Right lobe of liver (tissue), 6 donors: ENCODE measurements around the gene SPCS3. TPM values are rescaled to one million over a fixed set of nuclear protein-coding genes. Genes with fewer than 3 reads are reported as not detected.

ENCODE experiments used
- ATAC-seq, 4 donors: fragments of 200-7000 bp; cut with Tn5 transposase; one replicate each; pipeline ENCODE4 v1.9.1; 2020; ENCODE audit warnings: mild to moderate bottlenecking in 4 of 4, moderate library complexity in 4 of 4
- DNase-seq, 3 donors: peaks; one replicate each; pipeline ENCODE4 v3.0.0-alpha.2; 2020
- H3K27ac ChIP-seq, 3 donors: fragments of 200-600 bp; one replicate each; pipeline ENCODE4 v1.8.0; 2022
- H3K27me3 ChIP-seq, 2 donors: fragments of 200-600 bp; one replicate each; pipeline ENCODE4 v1.8.0; 2022
- H3K36me3 ChIP-seq, 4 donors: fragments of 200-600 bp; sonication (generic) in 1 of 4; one replicate each; pipeline versions ENCODE4 v1.5.1 to v1.8.0; 2017 to 2022; ENCODE audit warnings: control low read depth in 1 of 4
- H3K4me1 ChIP-seq, 4 donors: fragments of 200-600 bp; sonication (generic) in 1 of 4; one replicate each; pipeline versions ENCODE4 v1.5.1 to v1.8.0; 2017 to 2022; ENCODE audit warnings: control low read depth in 1 of 4
- H3K4me3 ChIP-seq, 3 donors: fragments of 200-600 bp; one replicate each; pipeline ENCODE4 v1.8.0; 2022
- H3K9me3 ChIP-seq, 4 donors: fragments of 200-600 bp; sonication (generic) in 1 of 4; one replicate each; pipeline versions ENCODE4 v1.5.1 to v1.8.0; 2017 to 2022; ENCODE audit warnings: control low read depth in 1 of 4
- POLR2A ChIP-seq: fragments of 450-650 bp; IDR thresholded peaks from one replicate; pipeline ENCODE4 v1.6.1; 2017; ENCODE audit warnings: antibody characterized with exemption, mild to moderate bottlenecking
- WGBS: methylation state at CpG from one replicate; pipeline ENCODE4 v1.1.6; 2018; ENCODE audit warnings: low coverage, low lambda C conversion rate; ENCODE audit not compliant: insufficient coverage; ENCODE audit errors: missing lambda C conversion rate; 5-methylcytosine and 5-hydroxymethylcytosine counted together
- intact Hi-C, 2 donors: fragments of 100-400 bp; cut with DNase I; formaldehyde crosslinking; loops; one replicate each; pipeline versions ENCODE4 v1.11.2 to v1.14.1; 2022
- total RNA-seq, 6 experiments: library from RNA; depleted of rRNA in 2 of 6; stranded (reverse); fragments of >200 nt in 2 of 6; fragmentation: NEBNext Ultra II Directional in 3 of 6; extraction: Animal tissue kit (Norgen Biotek cat#: 25700) in 3 of 6; gene quantifications; one replicate each; pipeline versions ENCODE4 v1.1.0 to v1.2.4, GENCODE V29; 2016 to 2023
- TF ChIP-seq, protein P1 (sequence below), 4 donors: fragments of 200-600 bp in 3 of 4; fragments of 450-650 bp in 1 of 4; IDR thresholded peaks; one replicate each; pipeline versions ENCODE4 v1.5.1 to v1.8.0; 2016 to 2022; ENCODE audit warnings: antibody characterized with exemption in 4 of 4, mild to moderate bottlenecking in 2 of 4
- donor health status: DM: no; HTN: yes; CAD: no.
- donor health status: DM: no; HTN: no; CAD: no.
- donor health status: DM: no; HTN: no; CAD: no.
- donor health status: DM: no; HTN: yes; CAD: no.
- donor health status: DM: no; HTN: yes; CAD: no.

The SPCS3 gene
- total RNA-seq, 6 experiments from 2014 or later, result 49.7 to 97.4 (median 69.1) TPM

DNA sequence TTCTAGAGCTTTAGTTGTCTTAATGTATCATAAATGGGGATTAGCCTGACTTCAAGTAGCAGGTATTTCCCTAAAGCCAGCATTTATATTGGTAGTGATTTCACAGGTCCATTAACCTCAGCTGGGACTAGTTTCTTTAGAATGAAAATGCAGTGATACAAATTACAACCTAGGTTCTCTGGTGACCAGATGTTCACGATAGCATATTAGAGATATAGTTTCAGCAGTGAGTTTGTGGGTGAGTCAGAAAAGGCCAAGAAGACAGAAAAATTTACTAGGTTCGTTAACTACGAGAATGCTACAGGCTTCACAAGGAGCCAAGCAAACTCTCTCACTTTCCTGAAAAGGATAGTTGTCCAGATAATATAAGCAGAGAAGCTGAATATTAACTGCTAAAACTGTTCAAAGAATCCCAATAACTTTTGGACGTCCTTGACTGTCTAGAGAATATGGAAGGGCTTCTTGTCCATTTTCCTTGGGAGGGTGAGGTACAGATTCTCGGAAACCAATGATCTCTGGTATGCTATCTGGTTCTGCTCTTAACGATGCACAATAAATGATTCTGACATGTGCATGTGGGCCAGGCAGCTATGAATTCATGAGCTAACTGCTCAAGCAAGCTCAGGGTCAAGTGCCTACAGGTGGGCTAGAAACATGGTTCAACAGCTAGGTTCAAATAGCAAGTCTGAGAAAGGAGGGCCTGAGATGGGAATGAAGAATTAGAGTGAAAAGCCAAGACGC, 6.0 kb upstream of the SPCS3 start:
- TF ChIP-seq, protein P1, sequence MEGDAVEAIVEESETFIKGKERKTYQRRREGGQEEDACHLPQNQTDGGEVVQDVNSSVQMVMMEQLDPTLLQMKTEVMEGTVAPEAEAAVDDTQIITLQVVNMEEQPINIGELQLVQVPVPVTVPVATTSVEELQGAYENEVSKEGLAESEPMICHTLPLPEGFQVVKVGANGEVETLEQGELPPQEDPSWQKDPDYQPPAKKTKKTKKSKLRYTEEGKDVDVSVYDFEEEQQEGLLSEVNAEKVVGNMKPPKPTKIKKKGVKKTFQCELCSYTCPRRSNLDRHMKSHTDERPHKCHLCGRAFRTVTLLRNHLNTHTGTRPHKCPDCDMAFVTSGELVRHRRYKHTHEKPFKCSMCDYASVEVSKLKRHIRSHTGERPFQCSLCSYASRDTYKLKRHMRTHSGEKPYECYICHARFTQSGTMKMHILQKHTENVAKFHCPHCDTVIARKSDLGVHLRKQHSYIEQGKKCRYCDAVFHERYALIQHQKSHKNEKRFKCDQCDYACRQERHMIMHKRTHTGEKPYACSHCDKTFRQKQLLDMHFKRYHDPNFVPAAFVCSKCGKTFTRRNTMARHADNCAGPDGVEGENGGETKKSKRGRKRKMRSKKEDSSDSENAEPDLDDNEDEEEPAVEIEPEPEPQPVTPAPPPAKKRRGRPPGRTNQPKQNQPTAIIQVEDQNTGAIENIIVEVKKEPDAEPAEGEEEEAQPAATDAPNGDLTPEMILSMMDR (IDR thresholded peaks at IDR 0.05), result no peak
- no peak for TF ChIP-seq POLR2A
- Histone ChIP-seq H3K9me3 (no peaks in the 10 kb centered on the region), H3K27ac (no peak overlapping the region), H3K36me3 (no peaks in the 10 kb centered on the region), H3K4me1 (peaks cover 0 to 6% (median 0%) of the 10 kb centered on the region in 4 donors), H3K27me3 (no peaks in the 10 kb centered on the region), H3K4me3 (no peak overlapping the region)
- 75% methylated on average over 6 of the region's 7 CpGs for WGBS
- ATAC-seq, result no peak
- intact Hi-C loops, result no loop called here
- DNase-seq, result no peak

DNA sequence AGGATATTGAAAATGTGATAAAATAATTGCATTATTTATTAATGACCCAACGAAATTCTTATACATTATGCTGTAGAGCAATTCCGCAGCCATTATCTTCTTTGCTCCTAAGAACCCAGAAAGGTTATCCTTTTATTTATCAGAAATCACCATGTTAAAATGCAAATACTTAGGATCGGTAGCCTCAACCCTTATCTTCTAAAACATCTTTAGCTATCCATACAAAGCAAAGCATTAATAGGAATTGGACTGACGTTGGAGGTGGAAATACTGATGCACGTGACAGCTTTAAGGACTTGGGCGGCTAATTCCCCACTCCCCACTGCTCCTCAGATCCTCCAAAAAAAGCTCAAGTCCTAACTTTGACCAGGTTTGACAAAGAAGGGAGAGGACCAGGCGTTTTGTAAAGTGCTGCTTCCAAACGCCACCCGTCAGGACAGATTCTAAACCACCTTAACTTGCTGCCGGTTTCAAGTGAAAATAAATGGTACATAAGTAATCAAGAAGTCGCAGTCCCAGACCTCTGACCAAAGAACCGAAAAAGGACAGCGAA, 539 bp upstream of the SPCS3 start:
- Histone ChIP-seq H3K36me3 (no peaks in the 10 kb centered on the region), H3K27ac (peak overlapping the region; percentile 49 to 94 (median 81)), H3K4me3 (peak overlapping the region; percentile 71 to 94 (median 80)), H3K4me1 (peaks cover 0 to 32% (median 6%) of the 10 kb centered on the region in 4 donors), H3K9me3 (no peaks in the 10 kb centered on the region), H3K27me3 (no peaks in the 10 kb centered on the region)
- WGBS, result 1% methylated on average over 13 of the region's 13 CpGs
- DNase-seq, result no peak
- TF ChIP-seq POLR2A, result no peak
- TF ChIP-seq, protein P1 (IDR thresholded peaks at IDR 0.05), result no peak
- intact Hi-C loops, result no loop called here
- ATAC-seq, result peak; percentile 3 to 24 (median 6)

DNA sequence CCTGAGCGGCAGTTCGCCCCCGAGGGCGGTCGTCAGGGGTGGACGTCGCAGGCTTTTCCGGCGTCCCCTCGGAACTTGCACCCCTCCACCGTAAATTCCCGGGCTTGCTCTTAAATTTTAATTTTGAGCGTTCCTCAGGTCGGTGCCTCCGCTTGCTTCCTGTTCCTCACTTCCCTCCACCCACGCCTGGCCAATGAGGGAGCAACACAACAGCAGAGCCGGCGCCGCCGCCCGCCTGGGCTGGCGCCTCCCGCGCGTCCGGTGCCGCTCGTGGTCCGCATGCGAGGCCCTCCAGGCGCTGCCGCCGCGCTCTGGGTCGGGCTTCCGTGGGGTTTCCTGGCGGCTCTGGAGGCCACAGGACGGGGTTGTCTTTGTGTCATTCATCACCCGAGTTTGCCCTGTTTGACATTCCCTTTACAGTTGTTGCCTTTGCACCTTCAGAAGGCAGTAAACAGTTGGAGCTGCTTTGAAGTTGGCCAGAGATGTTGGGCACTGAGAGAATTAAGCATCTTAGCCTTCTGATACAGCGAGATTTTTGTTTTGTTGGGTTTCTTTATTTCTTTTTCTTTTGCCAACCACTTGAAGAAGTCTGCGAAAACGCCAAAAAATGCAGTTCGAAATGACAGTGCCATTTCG, 692 bp downstream of the SPCS3 start:
- TF ChIP-seq, protein P1 (IDR thresholded peaks at IDR 0.05), result no peak
- no peak for TF ChIP-seq POLR2A
- intact Hi-C loops, result no loop called here
- peak overlapping the region; percentile 71 to 94 (median 80) for H3K4me3 ChIP-seq
- H3K36me3 ChIP-seq, result no peaks in the 10 kb centered on the region
- no peaks in the 10 kb centered on the region for H3K27me3 ChIP-seq
- H3K9me3 ChIP-seq, result no peaks in the 10 kb centered on the region
- under 1% methylated on average over 29 of the region's 44 CpGs for WGBS
- DNase-seq, result peak; percentile 92 to 94 (median 94)
- peak; percentile 83 to 86 (median 86) for ATAC-seq
- peak overlapping the region; percentile 84 to 95 (median 94) for H3K27ac ChIP-seq
- H3K4me1 ChIP-seq, result peaks cover 0 to 32% (median 6%) of the 10 kb centered on the region in 4 donors

DNA sequence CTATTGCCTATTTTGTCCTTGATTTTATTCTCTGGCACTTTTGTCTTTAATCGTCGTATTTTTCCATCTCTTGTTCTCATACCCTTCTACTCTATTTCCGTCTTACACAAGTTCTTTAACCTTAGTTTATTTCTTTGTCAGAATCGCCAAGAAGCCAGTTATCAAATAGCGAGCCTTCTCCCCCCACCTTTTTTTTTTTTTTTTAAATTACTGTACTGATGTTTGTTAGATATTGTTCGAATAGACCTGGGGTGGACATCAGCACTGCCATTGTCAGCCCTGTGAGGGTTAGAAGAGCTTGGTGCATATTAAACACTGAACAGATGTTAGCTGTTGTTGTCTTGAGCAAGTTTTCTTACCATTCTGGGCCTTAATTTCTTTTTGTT, 1.2 kb downstream of the SPCS3 start:
- DNase-seq (no peak), ATAC-seq (no peak)
- Histone ChIP-seq H3K27ac (peak overlapping the region; percentile 84 to 95 (median 94)), H3K4me3 (peak overlapping the region; percentile 71 to 94 (median 80)), H3K27me3 (no peaks in the 10 kb centered on the region), H3K4me1 (peaks cover 0 to 32% (median 6%) of the 10 kb centered on the region in 4 donors), H3K9me3 (no peaks in the 10 kb centered on the region), H3K36me3 (peaks cover 0 to 2% (median 0%) of the 10 kb centered on the region in 4 donors)
- WGBS, result 0% methylated on average over 6 of the region's 6 CpGs
- intact Hi-C loops, result no loop called here
- TF ChIP-seq POLR2A, result no peak
- TF ChIP-seq, protein P1 (IDR thresholded peaks at IDR 0.05), result no peak
